Right lobe of liver (tissue), 4 donors: ENCODE data around the gene SMOC1.

Source experiments
- CTCF ChIP-seq, 4 donors: fragments of 200-600 bp in 3 of 4; fragments of 450-650 bp in 1 of 4; IDR thresholded peaks; one replicate each; pipeline versions ENCODE4 v1.5.1 to v1.8.0; 2016 to 2022; ENCODE audit warnings: antibody characterized with exemption in 4 of 4, mild to moderate bottlenecking in 2 of 4
- POLR2A ChIP-seq: fragments of 450-650 bp; IDR thresholded peaks from one replicate; pipeline ENCODE4 v1.6.1; 2017; ENCODE audit warnings: antibody characterized with exemption, mild to moderate bottlenecking
- donor health status: DM: no; HTN: no; CAD: no.
- donor health status: DM: no; HTN: no; CAD: no.
- donor health status: DM: no; HTN: yes; CAD: no.

GRCh38 chr14:70009961-70010360, 130.7 kb downstream of the SMOC1 start:
- TF ChIP-seq CTCF (IDR thresholded peaks at IDR 0.05) (no peak), POLR2A (no peak)
